Mesendoderm (in vitro differentiated cells): ENCODE data around the gene SULT1C4.
A peak's percentile ranks its signal among the peaks of the same experiment; 100 is the strongest.
"Not testable (repeated sequence)": the region's sequence is repeated elsewhere in the genome, so short reads cannot be mapped to it uniquely, and the experiment has no call there.

Source experiments
- DNase-seq: peaks from one replicate; pipeline ENCODE4 v3.0.0; 2013
- H2AK5ac ChIP-seq: 2 replicates; pipeline ENCODE4 v1.6.1; 2013; ENCODE audit warnings: low read length, inconsistent platforms
- H2BK120ac ChIP-seq: 2 replicates; pipeline ENCODE4 v1.6.1; 2013; ENCODE audit warnings: low read depth, mild to moderate bottlenecking, low read length, moderate library complexity, mixed read lengths
- H2BK15ac ChIP-seq: replicated peaks from 2 replicates; pipeline ENCODE4 v1.6.1; 2013; ENCODE audit warnings: low read depth, mild to moderate bottlenecking, moderate library complexity
- H2BK5ac ChIP-seq: 2 replicates; pipeline ENCODE4 v1.6.1; 2013; ENCODE audit warnings: low read length, inconsistent platforms
- H3K18ac ChIP-seq: 2 replicates; pipeline ENCODE4 v1.6.1; 2013; ENCODE audit warnings: mild to moderate bottlenecking, low read length, mixed read lengths
- H3K23ac ChIP-seq: one replicate; pipeline ENCODE4 v1.6.1; 2013; ENCODE audit warnings: low read length
- H3K27ac ChIP-seq: 2 replicates; pipeline ENCODE4 v1.5.1; 2013; ENCODE audit warnings: low read depth, mild to moderate bottlenecking, inconsistent platforms, low read length, moderate library complexity
- H3K27me3 ChIP-seq: 2 replicates; pipeline ENCODE4 v1.6.1; 2013; ENCODE audit warnings: low read length, control low read depth, mild to moderate bottlenecking, inconsistent platforms; ENCODE audit not compliant: insufficient read depth, poor library complexity
- H3K36me3 ChIP-seq: 2 replicates; pipeline ENCODE4 v1.6.1; 2013; ENCODE audit warnings: low read length, inconsistent platforms; ENCODE audit not compliant: control insufficient read depth, insufficient read depth
- H3K4ac ChIP-seq: one replicate; pipeline ENCODE4 v1.6.1; 2013; ENCODE audit warnings: low read depth, mild to moderate bottlenecking, low read length, moderate library complexity
- H3K4me1 ChIP-seq: 2 replicates; pipeline ENCODE4 v1.6.1; 2013; ENCODE audit warnings: low read depth, low read length, inconsistent platforms; ENCODE audit not compliant: control insufficient read depth
- H3K4me2 ChIP-seq: 2 replicates; pipeline ENCODE4 v1.6.1; 2013; ENCODE audit warnings: low read length
- H3K4me3 ChIP-seq: 2 replicates; pipeline ENCODE4 v1.5.1; 2013; ENCODE audit warnings: mild to moderate bottlenecking, low read length
- H3K56ac ChIP-seq: one replicate; pipeline ENCODE4 v1.6.1; 2013; ENCODE audit warnings: low read length
- H3K79me1 ChIP-seq: 2 replicates; pipeline ENCODE4 v1.6.1; 2013; ENCODE audit warnings: low read length, inconsistent platforms
- H3K79me2 ChIP-seq: 2 replicates; pipeline ENCODE4 v1.6.1; 2013; ENCODE audit warnings: mild to moderate bottlenecking, low read length; ENCODE audit not compliant: control insufficient read depth, insufficient read depth
- H3K9ac ChIP-seq: 2 replicates; pipeline ENCODE4 v1.6.1; 2013; ENCODE audit warnings: low read length, inconsistent platforms
- H4K5ac ChIP-seq: one replicate; pipeline ENCODE4 v1.6.1; 2013; ENCODE audit warnings: low read length
- H4K8ac ChIP-seq: one replicate; pipeline ENCODE4 v1.6.1; 2013; ENCODE audit warnings: low read depth, mild to moderate bottlenecking, control low read depth, low read length, moderate library complexity
- WGBS: extraction: QIAGEN DNeasy Blood & Tissue Kit; methylation state at CpG from one replicate; pipeline ENCODE4 v1.1.7; 2013; ENCODE audit warnings: low lambda C conversion rate, missing lambda C conversion rate; ENCODE audit not compliant: insufficient coverage; ENCODE audit errors: extremely low coverage; 5-methylcytosine and 5-hydroxymethylcytosine counted together

Gene SULT1C4

GRCh38 chr2:108355906-108356734 is 21.6 kb upstream of the SULT1C4 start:
- H3K9ac ChIP-seq, result no peak overlapping the region
- H3K79me1 ChIP-seq, result no peaks in the 10 kb centered on the region
- no peak overlapping the region for H3K23ac ChIP-seq
- H3K4me1 ChIP-seq, result no peaks in the 10 kb centered on the region
- no peak overlapping the region for H2BK15ac ChIP-seq
- no peak overlapping the region for H3K4me3 ChIP-seq
- no peaks in the 10 kb centered on the region for H3K79me2 ChIP-seq
- no CpG with 5 or more reads among the region's 2 CpGs for WGBS
- H2BK5ac ChIP-seq, result no peak overlapping the region
- H3K4me2 ChIP-seq, result no peak overlapping the region
- H3K4ac ChIP-seq, result no peak overlapping the region
- H4K5ac ChIP-seq, result no peak overlapping the region
- DNase-seq, result peak; percentile 39
- H3K18ac ChIP-seq, result no peak overlapping the region
- H3K27ac ChIP-seq, result no peak overlapping the region
- H4K8ac ChIP-seq, result no peak overlapping the region
- no peak overlapping the region for H3K56ac ChIP-seq
- H3K27me3 ChIP-seq, result no peaks in the 10 kb centered on the region
- no peak overlapping the region for H2AK5ac ChIP-seq
- no peaks in the 10 kb centered on the region for H3K36me3 ChIP-seq
- no peak overlapping the region for H2BK120ac ChIP-seq

- H3K4ac ChIP-seq, H2BK5ac ChIP-seq, H2BK120ac ChIP-seq, H3K18ac ChIP-seq, H3K79me1 ChIP-seq, H2AK5ac ChIP-seq, H3K4me1 ChIP-seq, H3K4me3 ChIP-seq, H2BK15ac ChIP-seq, H3K27me3 ChIP-seq, H3K79me2 ChIP-seq, H4K8ac ChIP-seq, H3K27ac ChIP-seq, H4K5ac ChIP-seq, H3K36me3 ChIP-seq, DNase-seq, H3K56ac ChIP-seq, H3K4me2 ChIP-seq, H3K9ac ChIP-seq, H3K23ac ChIP-seq: not testable (repeated sequence)
- no CpG with 5 or more reads among the region's 1 CpG for WGBS
Measured at GRCh38 chr2:108359336-108359735, 18.4 kb upstream of the SULT1C4 start.

GRCh38 chr2:108360776-108361468 is 16.8 kb upstream of the SULT1C4 start:
- no peak overlapping the region for H3K4ac ChIP-seq
- H3K9ac ChIP-seq, result no peak overlapping the region
- no peak for DNase-seq
- H4K5ac ChIP-seq, result no peak overlapping the region
- no peak overlapping the region for H3K56ac ChIP-seq
- no peaks in the 10 kb centered on the region for H3K27me3 ChIP-seq
- no peaks in the 10 kb centered on the region for H3K36me3 ChIP-seq
- no peak overlapping the region for H2AK5ac ChIP-seq
- H3K4me3 ChIP-seq, result no peak overlapping the region
- no peak overlapping the region for H2BK5ac ChIP-seq
- H3K4me1 ChIP-seq, result no peaks in the 10 kb centered on the region
- H2BK15ac ChIP-seq, result no peak overlapping the region
- no CpG with 5 or more reads among the region's 2 CpGs for WGBS
- no peak overlapping the region for H3K23ac ChIP-seq
- H2BK120ac ChIP-seq, result no peak overlapping the region
- no peak overlapping the region for H3K27ac ChIP-seq
- H4K8ac ChIP-seq, result no peak overlapping the region
- H3K18ac ChIP-seq, result no peak overlapping the region
- H3K79me1 ChIP-seq, result no peaks in the 10 kb centered on the region
- H3K79me2 ChIP-seq, result no peaks in the 10 kb centered on the region
- H3K4me2 ChIP-seq, result no peak overlapping the region

GRCh38 chr2:108363024-108363907 is 14.5 kb upstream of the SULT1C4 start:
- Histone ChIP-seq H3K79me2 (no peaks in the 10 kb centered on the region), H3K27me3 (no peaks in the 10 kb centered on the region), H3K9ac (no peak overlapping the region), H4K8ac (no peak overlapping the region), H3K23ac (no peak overlapping the region), H3K4ac (no peak overlapping the region), H3K4me3 (no peak overlapping the region), H2BK5ac (no peak overlapping the region), H3K27ac (no peak overlapping the region), H3K56ac (no peak overlapping the region), H3K4me2 (no peak overlapping the region), H2BK120ac (no peak overlapping the region), H3K18ac (no peak overlapping the region), H4K5ac (no peak overlapping the region), H2BK15ac (no peak overlapping the region), H3K79me1 (no peaks in the 10 kb centered on the region), H3K36me3 (no peaks in the 10 kb centered on the region), H3K4me1 (no peaks in the 10 kb centered on the region), H2AK5ac (no peak overlapping the region)
- no peak for DNase-seq
- no CpG with 5 or more reads among the region's 6 CpGs for WGBS

GRCh38 chr2:108363908-108364225 is 13.9 kb upstream of the SULT1C4 start:
- Histone ChIP-seq H3K9ac (no peak overlapping the region), H4K8ac (no peak overlapping the region), H3K18ac (no peak overlapping the region), H2BK5ac (no peak overlapping the region), H4K5ac (no peak overlapping the region), H2AK5ac (no peak overlapping the region), H3K4ac (no peak overlapping the region), H3K23ac (no peak overlapping the region), H2BK15ac (no peak overlapping the region), H3K79me2 (no peaks in the 10 kb centered on the region), H3K27me3 (no peaks in the 10 kb centered on the region), H3K36me3 (no peaks in the 10 kb centered on the region), H3K56ac (no peak overlapping the region), H2BK120ac (no peak overlapping the region), H3K27ac (no peak overlapping the region), H3K4me2 (no peak overlapping the region), H3K4me3 (no peak overlapping the region), H3K79me1 (no peaks in the 10 kb centered on the region), H3K4me1 (no peaks in the 10 kb centered on the region)
- DNase-seq, result no peak
- no CpG with 5 or more reads among the region's 1 CpG for WGBS
